ENCODE data around the gene BOK.

The BOK gene

GRCh38 chr2:241532733-241533601 is 25.6 kb upstream of the BOK start:
- no peak for DNase-seq (ENCODE audit: low spot score)
- TF ChIP-seq CTCF (IDR thresholded peaks at IDR 0.05), result no peak
- Histone ChIP-seq H3K4me3 (no peak overlapping the region), H3K27ac (no peak overlapping the region)

- Histone ChIP-seq H3K27ac (no peak overlapping the region), H3K4me3 (no peak overlapping the region)
- no peak for TF ChIP-seq CTCF (IDR thresholded peaks at IDR 0.05)
- no peak for DNase-seq (ENCODE audit: low spot score)
Observed at GRCh38 chr2:241534293-241534692, 24.3 kb upstream of the BOK start.

GRCh38 chr2:241534701-241535375 is 23.7 kb upstream of the BOK start:
- no peak for TF ChIP-seq CTCF (IDR thresholded peaks at IDR 0.05)
- DNase-seq (ENCODE audit: low spot score), result no peak
- Histone ChIP-seq H3K4me3 (no peak overlapping the region), H3K27ac (no peak overlapping the region)

- no peak overlapping the region for H3K27ac ChIP-seq
Observed at GRCh38 chr2:241535871-241536655, 22.5 kb upstream of the BOK start.

GRCh38 chr2:241538838-241539615 is 19.5 kb upstream of the BOK start:
- DNase-seq (ENCODE audit: low spot score), result no peak

More at GRCh38 chr2:241535871-241536655, 22.5 kb upstream of the BOK start:
- H3K4me3 ChIP-seq, result no peak overlapping the region
- no peak for TF ChIP-seq CTCF (IDR thresholded peaks at IDR 0.05)
- DNase-seq (ENCODE audit: low spot score), result no peak

More at GRCh38 chr2:241538838-241539615, 19.5 kb upstream of the BOK start:
- no peak for TF ChIP-seq CTCF (IDR thresholded peaks at IDR 0.05)
- H3K4me3 ChIP-seq, result no peak overlapping the region
- no peak overlapping the region for H3K27ac ChIP-seq

All from coronary artery (tissue), 2 donors.